K562 (cell line): Measurements from ENCODE around the gene C1orf94. TPM values are rescaled to one million over a fixed set of nuclear protein-coding genes. Genes with fewer than 3 reads are reported as not detected.

Experiments used
- ATAC-seq: fragments of 200-7000 bp; cut with Tn5 transposase; 3 replicates; pipeline ENCODE4 v1.9.1; 2020; ENCODE audit warnings: moderate library complexity
- BruUV-seq: library from RNA; stranded (reverse); fragments of 400-500 nt; replicated peaks from 2 replicates; lab custom pipeline; 2021; lab: Mats Ljungman, UMichigan
- CTCF ChIA-PET: fragments of 300-600 bp; formaldehyde crosslinking; extraction: SDS; loops from one replicate; lab custom pipeline; 2021; ENCODE audit warnings: low intra/inter-chr PET ratio; lab: Yijun Ruan, JAX
- POLR2A ChIA-PET: fragments of 300-600, 350-650 bp; sonication (Branson Sonifier 250); formaldehyde crosslinking; extraction: SDS; loops from one replicate; lab custom pipeline; 2021; ENCODE audit warnings: antibody characterized with exemption, inconsistent platforms; lab: Yijun Ruan, JAX
- DNase-seq, 4 experiments: peaks; one replicate each; pipeline versions ENCODE4 v3.0.0 to v3.0.0-alpha.2; 2011 to 2018; ENCODE audit warnings: low spot score in 3 of 4, mixed read lengths in 3 of 4; ENCODE audit errors: extremely low read depth in 1 of 4
- FAIRE-seq: peaks from 2 replicates; lab custom pipeline; 2011; peaks lifted over from hg19 to GRCh38; lab: Jason Lieb, UNC
- H2AFZ ChIP-seq: 2 replicates; pipeline ENCODE4 v1.6.0; 2011; ENCODE audit warnings: low read depth, low read length, control low read depth, inconsistent platforms
- H3K27ac ChIP-seq: fragments of 200-600 bp; 3 replicates; pipeline ENCODE4 v1.8.0; 2011; ENCODE audit warnings: low read depth, mild to moderate bottlenecking, control low read depth, inconsistent platforms, low read length, moderate library complexity, mixed read lengths; ENCODE audit errors: extremely low read depth
- H3K27me3 ChIP-seq, 2 experiments: fragments of 300-600 bp in 1 of 2; 2 replicates in 1 of 2; 3 replicates in 1 of 2; pipeline versions ENCODE4 v1.6.0 to v1.8.0; 2011; ENCODE audit warnings: inconsistent platforms in 2 of 2, low read length in 2 of 2, mild to moderate bottlenecking in 1 of 2, mixed read lengths in 1 of 2, moderate library complexity in 1 of 2; ENCODE audit not compliant: control insufficient read depth in 2 of 2, insufficient read depth in 2 of 2
- H3K36me3 ChIP-seq: fragments of 300-600 bp; 3 replicates; pipeline ENCODE4 v1.8.0; 2011; ENCODE audit warnings: mild to moderate bottlenecking, low read length, inconsistent platforms; ENCODE audit not compliant: control insufficient read depth, insufficient read depth
- H3K4me1 ChIP-seq, 2 experiments: fragments of 200-600 bp in 1 of 2; replicated peaks in 1 of 2; 2 replicates in 1 of 2; 3 replicates in 1 of 2; pipeline versions ENCODE4 v1.5.1 to v1.8.0; 2011; ENCODE audit warnings: inconsistent platforms in 2 of 2, low read length in 2 of 2, mild to moderate bottlenecking in 1 of 2, mixed read lengths in 1 of 2, moderate library complexity in 1 of 2; ENCODE audit not compliant: control insufficient read depth in 2 of 2, insufficient read depth in 2 of 2
- H3K4me2 ChIP-seq: 2 replicates; pipeline ENCODE4 v1.6.1; 2011; ENCODE audit warnings: low read length, control low read depth, inconsistent platforms, mixed read lengths; ENCODE audit not compliant: insufficient read depth
- H3K4me3 ChIP-seq: fragments of 200-600 bp; sonication (generic), shearing (Covaris generic); 2 replicates; pipeline ENCODE4 v1.5.1; 2016; ENCODE audit warnings: control low read depth, inconsistent platforms
- H3K79me2 ChIP-seq: fragments of 200-600 bp; 3 replicates; pipeline ENCODE4 v1.8.0; 2011; ENCODE audit warnings: low read length, inconsistent platforms; ENCODE audit not compliant: control insufficient read depth, insufficient read depth
- H3K9ac ChIP-seq, 2 experiments: 2 replicates each; pipeline versions ENCODE4 v1.6.0 to v1.6.1; 2011; ENCODE audit warnings: low read depth in 2 of 2, low read length in 2 of 2, control low read depth in 1 of 2, inconsistent platforms in 1 of 2, mild to moderate bottlenecking in 1 of 2, mixed read lengths in 1 of 2; ENCODE audit not compliant: insufficient read depth in 1 of 2
- H3K9me1 ChIP-seq: one replicate; pipeline ENCODE4 v1.6.0; 2011; ENCODE audit warnings: inconsistent platforms, mild to moderate bottlenecking, low read length, moderate library complexity; ENCODE audit not compliant: control insufficient read depth, insufficient read depth
- H3K9me3 ChIP-seq: replicated peaks from 2 replicates; pipeline ENCODE4 v1.5.1; 2011; ENCODE audit warnings: low read depth, low read length, inconsistent platforms; ENCODE audit not compliant: control insufficient read depth, insufficient read depth
- H4K20me1 ChIP-seq: replicated peaks from 2 replicates; pipeline ENCODE4 v1.6.1; 2011; ENCODE audit warnings: low read length, inconsistent platforms, mixed read lengths; ENCODE audit not compliant: control insufficient read depth, insufficient read depth
- CLOCK ChIP-seq: fragments of 250-450 bp; sonication (Bioruptor Pico); IDR thresholded peaks from 2 replicates; pipeline ENCODE4 v1.4.0; 2020; ENCODE audit warnings: mild to moderate bottlenecking, moderate library complexity, borderline replicate concordance
- FOXP1 ChIP-seq: sonication (generic); formaldehyde crosslinking; IDR thresholded peaks from 2 replicates; pipeline ENCODE4 v1.8.0; 2022; ENCODE audit warnings: mild to moderate bottlenecking, missing genetic modification reagents
- MCM2 ChIP-seq: fragments of 450-650 bp; IDR thresholded peaks from 2 replicates; pipeline ENCODE4 v1.6.1; 2017; ENCODE audit warnings: low read depth, mild to moderate bottlenecking
- PHF21A ChIP-seq: fragments of 450-650 bp; IDR thresholded peaks from 2 replicates; pipeline ENCODE4 v1.6.1; 2017; ENCODE audit warnings: low read depth, borderline replicate concordance
- SMARCB1 ChIP-seq: IDR thresholded peaks from 2 replicates; pipeline ENCODE4 v1.6.1; 2011; ENCODE audit warnings: improper control_type of control experiment, low read depth; ENCODE audit not compliant: insufficient read length
- TSHZ1 ChIP-seq: fragments of 250-450 bp; sonication (Bioruptor Pico); IDR thresholded peaks from 2 replicates; pipeline ENCODE4 v1.4.0; 2020; ENCODE audit warnings: mild to moderate bottlenecking, moderate library complexity
- WGBS: fragments of 100-300 bp; shearing (Covaris generic); methylation state at CpG from one replicate; pipeline ENCODE4 v1.1.6; 2016; ENCODE audit warnings: low coverage, mixed read lengths; ENCODE audit not compliant: insufficient coverage; ENCODE audit errors: missing lambda C conversion rate; 5-methylcytosine and 5-hydroxymethylcytosine counted together
- in situ Hi-C: fragments of 300-500 bp; cut with MboI; formaldehyde crosslinking; loops from 4 replicates; pipeline ENCODE4 v1.15.0; 2018; ENCODE audit warnings: inconsistent platforms, mixed read lengths
- intact Hi-C: fragments of 100-400 bp; cut with micrococcal nuclease; formaldehyde crosslinking; loops from 2 replicates; pipeline ENCODE4 v1.14.2; 2022
- polyA plus RNA-seq, 8 experiments: library from polyadenylated mRNA; depleted of rRNA in 4 of 8; stranded (reverse) in 5 of 8; unstranded in 3 of 8; fragments of >200 nt; fragmentation: Nextera tagmentation in 2 of 8; fragmentation: Illumina TruSeq in 1 of 8; extraction: Ambion mirVana in 2 of 8; extraction: Trizol in 1 of 8; gene quantifications; 2 replicates each; pipeline versions ENCODE4 v1.2.1 to v1.2.3, GENCODE V29; 2011 to 2014; ENCODE audit warnings: inconsistent platforms in 1 of 8, missing spikeins in 1 of 8
- total RNA-seq, 7 experiments: library from RNA; depleted of rRNA in 6 of 7; stranded (reverse); fragments of >200 nt in 6 of 7; fragmentation: Illumina TruSeq in 2 of 7; extraction: Trizol in 2 of 7; gene quantifications; 2 replicates each; pipeline versions ENCODE4 v1.2.1 to v1.2.3, GENCODE V29; 2011 to 2021; ENCODE audit warnings: low replicate concordance in 1 of 7

The C1orf94 gene
- total and polyA plus RNA-seq, 9 of the 15 experiments (the other 6 are each of a cell fraction or from before 2014, with no cell fraction given) = not detected

- no peaks in the 10 kb centered on the region for H3K36me3 ChIP-seq
Measured at GRCh38 chr1:34149501-34149900, 27.2 kb upstream of the C1orf94 start.

More at GRCh38 chr1:34149501-34149900, 27.2 kb upstream of the C1orf94 start:
- CTCF ChIA-PET = no interaction called here
- ATAC-seq (no peak), DNase-seq (no peak), FAIRE-seq (no peak)
- Histone ChIP-seq H4K20me1 (no peaks in the 10 kb centered on the region), H3K9ac (no peak overlapping the region), H3K9me3 (no peaks in the 10 kb centered on the region), H3K9me1 (no peaks in the 10 kb centered on the region), H3K4me2 (no peak overlapping the region), H3K4me1 (no peaks in the 10 kb centered on the region), H3K27ac (no peak overlapping the region), H2AFZ (no peak overlapping the region), H3K4me3 (no peak overlapping the region), H3K27me3 (peaks cover 0 to 4% of the 10 kb centered on the region in 2 experiments; a peak in 2 of 5 replicates), H3K79me2 (no peaks in the 10 kb centered on the region)
- no TSS peak for BruUV-seq
- in situ Hi-C loops = no loop called here
- POLR2A ChIA-PET = interaction anchor here (0.5 kb wide), 1 partner anchor 231 kb away, joined by 3 read pairs; no protein-coding TSS in a partner anchor
- WGBS = 3% methylated on average over 3 of the region's 3 CpGs
- intact Hi-C loops = no loop called here
- TF ChIP-seq CLOCK (CRISPR knock-in tag) (no peak), TSHZ1 (CRISPR knock-in tag) (no peak), SMARCB1 (no peak), MCM2 (no peak), FOXP1 (CRISPR knock-in tag) (no peak), PHF21A (no peak)
